Femur (tissue), 1 donor: Measurements from ENCODE around the gene RAB3GAP1.
"Not testable (repeated sequence)": the region's sequence is repeated elsewhere in the genome, so short reads cannot be mapped to it uniquely, and the experiment has no call there.

ENCODE experiments used
- DNase-seq: peaks from one replicate; pipeline ENCODE4 v3.0.0-alpha.2; 2017

RAB3GAP1 gene

DNA sequence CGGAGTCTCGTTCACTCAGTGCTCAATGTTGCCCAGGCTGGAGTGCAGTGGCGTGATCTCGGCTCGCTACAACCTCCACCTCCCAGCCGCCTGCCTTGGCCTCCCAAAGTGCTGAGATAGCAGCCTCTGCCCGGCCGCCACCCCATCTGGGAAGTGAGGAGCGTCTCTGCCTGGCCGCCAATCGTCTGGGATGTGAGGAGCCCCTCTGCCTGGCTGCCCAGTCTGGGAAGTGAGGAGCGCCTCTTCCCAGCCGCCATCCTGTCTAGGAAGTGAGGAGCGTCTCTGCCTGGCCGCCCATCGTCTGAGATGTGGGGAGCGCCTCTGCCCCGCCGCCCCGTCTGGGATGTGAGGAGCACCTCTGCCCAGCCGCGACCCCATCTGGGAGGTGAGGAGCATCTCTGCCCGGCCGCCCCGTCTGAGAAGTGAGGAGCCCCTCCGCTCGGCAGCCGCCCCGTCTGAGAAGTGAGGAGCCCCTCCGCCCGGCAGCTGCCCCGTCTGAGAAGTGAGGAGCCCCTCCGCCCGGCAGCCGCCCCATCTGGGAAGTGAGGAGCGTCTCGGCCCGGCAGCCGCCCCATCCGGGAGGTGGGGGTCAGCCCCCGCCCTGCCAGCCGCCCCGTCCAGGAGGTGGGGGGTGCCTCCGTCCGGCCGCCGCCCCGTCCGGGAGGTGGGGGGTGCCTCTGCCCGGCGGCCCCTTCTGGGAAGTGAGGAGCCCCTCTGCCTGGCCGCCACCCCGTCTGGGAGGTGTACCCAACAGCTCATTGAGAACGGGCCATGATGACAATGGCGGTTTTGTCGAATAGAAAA is 53.6 kb downstream of the RAB3GAP1 start:
- not testable (repeated sequence) for DNase-seq

DNA sequence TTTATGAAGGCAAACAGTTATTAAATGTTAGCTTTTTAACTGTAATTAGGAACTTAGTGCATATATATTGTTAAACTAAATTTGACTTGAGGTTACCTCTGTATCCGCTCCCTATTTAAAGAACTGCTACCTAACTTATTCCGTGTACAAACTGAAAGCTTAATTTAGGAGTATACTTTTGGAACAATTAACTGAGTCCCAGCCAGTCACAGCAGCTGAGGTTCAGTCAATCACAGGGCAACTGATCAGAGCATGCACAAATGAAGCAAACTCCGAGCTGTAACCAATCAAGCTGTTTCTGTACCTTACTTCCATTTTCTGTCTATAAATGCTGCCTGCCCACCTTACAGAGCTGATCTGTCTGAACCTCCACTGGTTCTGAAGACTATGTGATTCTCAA is 61.2 kb downstream of the RAB3GAP1 start:
- DNase-seq = no peak

GRCh38 chr2:135119582-135119981 is 67.5 kb downstream of the RAB3GAP1 start:
- no peak for DNase-seq

GRCh38 chr2:135121016-135121657 is 69.0 kb downstream of the RAB3GAP1 start:
- no peak for DNase-seq

- not testable (repeated sequence) for DNase-seq
Measured at GRCh38 chr2:135121658-135122039, 69.6 kb downstream of the RAB3GAP1 start.

GRCh38 chr2:135124924-135125886 is 73.1 kb downstream of the RAB3GAP1 start:
- no peak for DNase-seq

- DNase-seq = no peak
Measured at GRCh38 chr2:135125940-135126339, 73.8 kb downstream of the RAB3GAP1 start.

- no peak for DNase-seq
Measured at GRCh38 chr2:135130751-135131150, 78.7 kb downstream of the RAB3GAP1 start.

GRCh38 chr2:135132314-135132713 is 80.2 kb downstream of the RAB3GAP1 start:
- no peak for DNase-seq

GRCh38 chr2:135140606-135141005 is 88.5 kb downstream of the RAB3GAP1 start:
- no peak for DNase-seq

DNA sequence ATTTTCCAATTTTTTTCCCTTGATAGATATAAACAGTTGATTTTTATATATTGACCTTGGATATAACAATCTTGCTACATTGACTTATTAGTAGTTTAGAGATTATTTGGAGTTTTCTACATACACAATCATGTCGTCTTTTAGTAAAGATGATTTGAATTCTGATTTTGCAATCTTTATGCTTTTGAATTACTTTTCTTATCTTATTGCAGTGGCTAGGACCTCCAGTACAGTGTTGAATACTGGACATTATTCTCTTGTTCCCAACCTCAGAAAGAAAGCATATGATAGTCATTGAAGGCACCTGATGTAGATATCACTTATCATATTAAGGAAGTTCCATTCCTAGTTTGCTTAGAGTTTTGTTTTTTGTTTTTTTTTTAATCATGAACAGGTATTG is 90.2 kb downstream of the RAB3GAP1 start:
- DNase-seq = no peak

DNA sequence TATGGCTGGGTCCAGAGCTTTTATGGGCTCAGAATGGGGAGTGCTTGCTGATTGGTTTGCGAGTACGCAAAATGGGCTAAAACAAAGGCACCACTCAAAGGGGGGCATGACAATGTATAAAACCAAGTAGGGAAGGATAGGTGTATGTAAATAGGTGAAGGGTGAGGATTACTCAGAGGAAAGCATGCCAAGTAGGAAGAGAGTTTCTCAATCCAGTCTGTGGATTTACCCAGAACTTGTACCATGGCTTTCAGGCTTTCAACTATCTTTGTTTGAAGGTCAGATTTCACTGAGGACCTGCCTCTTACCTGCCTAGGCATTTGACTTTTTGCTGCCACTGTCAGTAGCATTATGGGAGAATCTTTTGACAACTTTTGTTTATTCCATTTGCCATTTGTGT is 92.3 kb downstream of the RAB3GAP1 start:
- no peak for DNase-seq

- DNase-seq = no peak
Measured at GRCh38 chr2:135149251-135149650, 97.2 kb downstream of the RAB3GAP1 start.

DNA sequence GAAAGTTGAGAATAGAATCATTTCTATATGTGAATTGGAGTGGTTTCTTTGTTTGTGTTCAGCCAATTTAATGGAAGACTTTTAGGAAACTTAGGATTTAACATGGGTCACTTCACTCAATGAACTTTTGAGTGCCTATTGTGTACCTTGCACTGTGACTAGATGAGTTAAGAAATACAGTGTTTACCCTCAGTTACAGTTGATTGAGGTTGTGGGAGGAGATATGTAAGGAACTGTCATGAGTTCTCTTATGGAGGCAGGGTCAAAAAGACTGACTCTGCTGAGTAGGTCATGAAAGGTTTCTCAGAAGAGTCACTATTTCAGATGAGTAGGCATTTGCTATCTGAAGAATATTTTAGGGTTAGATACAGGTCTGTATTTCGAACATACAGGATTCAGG is 98.6 kb downstream of the RAB3GAP1 start:
- DNase-seq = no peak

DNA sequence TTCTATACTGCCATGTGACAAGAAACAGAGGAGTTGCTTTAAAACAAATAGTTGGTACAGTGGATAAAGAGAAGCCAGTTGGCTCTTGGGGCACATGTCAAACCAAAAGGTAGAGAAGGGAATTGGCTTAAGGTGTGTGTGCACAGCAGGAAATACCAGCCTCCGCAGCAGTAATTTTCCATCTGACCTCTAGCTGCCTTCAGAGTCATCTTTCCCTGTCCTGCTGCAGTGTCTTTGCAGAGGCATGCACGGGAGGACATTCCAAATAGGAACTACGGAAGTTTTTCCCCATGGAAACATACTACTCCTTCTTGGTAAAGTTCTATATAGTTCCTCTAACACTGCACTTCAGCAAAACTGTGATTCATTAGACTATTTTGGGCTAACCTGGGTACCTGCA is 99.5 kb downstream of the RAB3GAP1 start:
- no peak for DNase-seq

DNA sequence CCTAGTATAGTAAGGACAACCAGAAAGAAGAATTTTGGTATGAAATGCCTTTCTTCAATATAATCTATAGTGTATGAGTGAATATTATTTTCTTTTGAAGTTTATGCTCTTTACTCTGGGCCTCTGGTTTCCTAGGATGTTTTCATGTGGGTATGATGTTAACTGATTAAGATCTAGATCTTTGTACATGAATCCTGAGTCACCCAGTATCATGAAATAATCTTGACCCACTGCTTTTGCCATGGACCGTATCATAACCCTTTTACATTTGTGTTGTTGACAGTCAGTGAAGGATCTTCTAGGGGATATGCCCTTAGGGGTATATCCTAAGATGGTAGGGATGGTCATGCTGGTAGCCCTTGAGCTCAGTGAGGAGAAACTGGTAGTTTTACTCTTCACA is 100.3 kb downstream of the RAB3GAP1 start:
- no peak for DNase-seq

GRCh38 chr2:135154962-135155361 is 102.9 kb downstream of the RAB3GAP1 start:
- no peak for DNase-seq

DNA sequence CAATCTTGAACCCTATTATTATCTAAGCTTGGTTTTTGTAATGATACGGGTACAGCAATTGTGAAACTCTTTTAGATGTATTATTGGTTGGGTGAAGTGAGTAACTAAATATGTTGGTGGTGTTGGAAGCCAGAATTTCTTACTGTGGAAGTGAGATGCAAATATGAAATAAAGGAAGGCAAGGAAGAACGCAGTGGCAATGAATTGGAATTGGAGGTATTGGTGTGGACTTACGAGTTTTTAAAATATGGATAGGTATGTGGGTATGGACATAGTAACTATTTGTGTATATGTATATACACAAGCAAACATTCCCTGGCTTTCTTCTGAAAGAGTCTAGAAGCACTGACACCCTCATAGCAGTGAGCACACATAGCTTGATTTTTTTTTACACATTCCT is 105.8 kb downstream of the RAB3GAP1 start:
- DNase-seq = no peak

DNA sequence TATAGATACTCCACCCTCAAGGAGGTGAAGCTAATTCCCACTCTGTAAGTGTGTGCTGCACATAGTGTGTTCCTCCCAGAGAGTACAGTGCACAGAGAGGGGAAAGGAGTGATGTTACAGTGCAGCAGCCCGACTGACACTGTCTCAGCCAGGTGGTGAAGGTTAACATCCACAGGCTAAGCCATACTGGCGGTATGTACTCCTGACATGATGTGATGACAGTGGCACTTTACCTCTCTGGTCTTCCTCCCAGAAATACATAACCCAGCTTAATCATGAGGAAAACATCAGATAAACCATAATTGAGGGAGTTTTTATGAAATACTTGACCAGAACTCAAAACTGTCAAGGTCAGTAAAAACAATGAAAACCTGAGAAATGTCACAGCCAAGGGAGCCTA is 107.1 kb downstream of the RAB3GAP1 start:
- no peak for DNase-seq

- DNase-seq = no peak
Measured at GRCh38 chr2:135162377-135162776, 110.3 kb downstream of the RAB3GAP1 start.

DNA sequence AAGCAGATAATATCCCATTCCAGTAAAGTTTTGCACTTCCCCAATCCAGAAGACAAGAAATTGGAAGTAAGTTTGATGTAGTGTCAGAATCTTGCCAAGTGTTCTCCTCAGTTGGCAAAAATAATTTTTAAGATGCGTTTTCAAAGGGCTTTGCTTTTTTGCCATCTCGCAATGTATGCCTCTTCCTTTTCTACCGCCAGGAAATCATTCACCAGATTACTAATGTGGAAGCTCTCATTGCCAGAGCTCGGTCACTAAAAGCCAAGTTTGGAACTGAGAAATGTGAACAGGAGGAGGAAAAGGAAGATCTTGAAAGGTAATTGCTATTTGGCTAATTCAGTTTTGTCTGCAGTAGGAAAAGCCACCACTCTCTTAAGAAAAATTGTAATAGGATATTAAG is 110.7 kb downstream of the RAB3GAP1 start:
- no peak for DNase-seq

DNA sequence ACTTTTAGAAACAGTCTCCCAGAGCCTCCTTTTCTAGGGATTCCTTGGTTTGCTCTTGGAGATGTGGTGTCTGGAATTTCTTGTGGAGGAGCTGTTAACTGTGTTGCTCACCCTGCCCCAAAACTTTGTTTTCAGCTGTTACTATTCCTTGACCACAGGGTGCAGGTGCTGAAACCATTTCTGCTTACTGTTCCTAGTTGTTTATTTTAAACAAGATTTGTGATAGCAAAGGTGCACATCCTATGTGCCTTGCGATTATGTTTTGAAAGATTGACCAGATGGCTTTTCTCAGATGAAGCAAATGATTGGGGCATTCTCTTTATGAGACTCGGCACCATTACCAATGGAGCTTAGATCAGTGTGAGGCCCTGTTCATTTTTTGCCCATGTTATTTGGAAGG is 111.2 kb downstream of the RAB3GAP1 start:
- DNase-seq = no peak

- no peak for DNase-seq
Measured at GRCh38 chr2:135163901-135164300, 111.8 kb downstream of the RAB3GAP1 start.
